Activated CD8-positive, alpha-beta memory T cell treated with anti-CD3 and anti-CD28 coated beads for 1 hour (primary cell): ENCODE data around the gene DPP6.
"Not testable (repeated sequence)": the region's sequence is repeated elsewhere in the genome, so short reads cannot be mapped to it uniquely, and the experiment has no call there.

ENCODE experiments used
- DNase-seq, 2 donors: peaks; one replicate each; pipeline ENCODE4 v3.0.0-alpha.2; 2020; ENCODE audit warnings: low read depth in 1 of 2; ENCODE audit errors: extremely low read depth in 1 of 2

Gene DPP6

DNA sequence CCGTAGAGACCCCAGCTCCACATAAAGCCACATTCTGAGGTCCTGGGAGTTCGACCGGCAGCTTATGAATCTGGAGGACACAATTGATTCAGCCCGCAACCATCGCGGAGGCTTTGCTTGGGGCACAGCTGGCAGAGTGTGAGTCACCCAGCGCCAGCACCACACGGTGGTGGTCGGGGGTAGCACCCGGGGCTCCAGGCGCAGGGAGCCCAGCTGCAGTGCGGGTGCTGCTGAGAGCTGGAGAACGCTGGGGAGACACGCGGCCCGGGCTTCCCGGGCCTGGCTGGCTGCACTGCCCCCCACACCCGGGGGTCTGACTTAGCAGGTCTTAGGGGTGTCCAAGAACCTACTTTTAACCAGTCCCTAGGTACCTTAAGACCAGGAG is 862.8 kb downstream of the DPP6 start:
- no peak for DNase-seq

DNA sequence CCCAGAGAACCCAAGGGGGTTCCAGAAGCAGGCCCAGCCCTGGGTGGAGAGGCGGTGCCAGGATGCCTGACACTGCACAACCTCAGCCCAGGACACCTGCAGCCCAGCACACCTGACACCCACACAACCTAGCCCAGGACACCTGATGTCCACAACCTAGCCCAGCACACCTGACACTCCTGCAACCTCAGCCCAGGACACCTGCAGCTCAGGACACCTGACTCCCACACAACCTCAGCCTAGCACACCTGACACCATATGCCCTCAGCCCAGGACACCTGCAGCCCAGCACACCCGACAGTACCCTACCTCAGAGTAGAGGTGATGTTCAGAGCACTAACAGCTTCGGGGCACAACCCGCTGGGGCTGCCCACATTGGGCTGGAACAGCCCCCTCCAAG is 863.4 kb downstream of the DPP6 start:
- no peak for DNase-seq

DNA sequence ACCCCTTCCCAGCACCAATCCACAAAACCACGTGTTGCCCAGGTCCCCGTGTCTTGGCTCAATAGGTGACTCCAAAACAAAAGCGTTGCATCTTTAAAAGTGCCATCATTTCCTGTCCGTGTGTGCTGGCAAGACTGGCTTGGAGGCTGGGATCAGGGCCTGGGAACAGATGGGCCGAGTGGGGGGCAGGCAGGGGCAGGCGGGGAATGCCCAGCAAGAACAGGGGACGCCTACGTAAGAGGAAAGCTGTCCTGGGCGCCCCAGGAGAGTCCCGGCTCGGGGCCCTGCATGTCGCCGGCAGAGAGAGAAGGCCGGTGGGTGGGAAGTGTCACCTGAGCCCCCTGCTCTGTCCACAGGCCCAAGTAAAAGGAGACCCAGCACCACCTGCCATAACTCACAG is 864.2 kb downstream of the DPP6 start:
- no peak for DNase-seq

DNA sequence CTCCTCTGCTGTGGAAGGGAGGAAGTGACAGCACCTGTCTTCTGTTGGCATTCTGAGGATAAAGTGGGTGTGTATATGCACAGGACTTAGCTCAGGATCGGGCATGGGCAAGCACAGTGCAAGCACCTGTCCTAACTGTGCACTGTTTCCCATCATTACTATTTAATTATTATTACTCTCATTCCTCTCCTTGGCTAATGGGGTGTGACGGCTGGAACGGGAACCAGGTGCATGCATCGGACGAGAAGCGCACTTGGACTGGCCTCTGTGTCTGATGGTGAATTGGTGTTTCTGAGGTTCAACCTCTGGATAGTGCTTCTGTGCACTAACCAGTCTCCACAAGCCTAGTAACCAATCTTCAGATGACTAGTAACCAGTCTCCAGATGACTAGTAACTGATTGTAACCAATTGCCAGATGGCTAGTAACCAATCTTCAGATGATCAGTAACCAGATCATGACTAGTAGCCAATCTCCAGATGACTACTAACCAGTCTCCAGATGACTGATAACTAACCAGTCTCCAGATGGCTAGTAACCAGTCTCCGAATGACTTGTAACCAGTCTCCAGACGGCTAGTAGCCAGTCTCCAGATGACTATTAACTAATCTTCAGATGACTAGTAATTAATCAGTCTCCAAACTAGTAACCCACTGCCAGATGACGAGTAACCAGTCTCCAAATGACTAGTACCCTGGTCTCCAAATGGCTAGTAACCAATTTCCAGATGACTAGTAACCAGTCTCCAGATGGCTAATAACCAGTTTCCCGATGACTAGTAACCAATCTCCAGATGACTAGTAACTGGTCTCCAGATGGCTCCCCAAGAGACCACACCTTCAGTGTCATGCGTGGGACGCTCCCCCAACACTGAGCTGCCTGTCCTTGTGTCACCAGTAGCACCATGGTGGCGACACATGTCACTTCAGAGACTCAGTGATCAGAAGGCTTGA is 864.9 kb downstream of the DPP6 start:
- DNase-seq: no peak

DNA sequence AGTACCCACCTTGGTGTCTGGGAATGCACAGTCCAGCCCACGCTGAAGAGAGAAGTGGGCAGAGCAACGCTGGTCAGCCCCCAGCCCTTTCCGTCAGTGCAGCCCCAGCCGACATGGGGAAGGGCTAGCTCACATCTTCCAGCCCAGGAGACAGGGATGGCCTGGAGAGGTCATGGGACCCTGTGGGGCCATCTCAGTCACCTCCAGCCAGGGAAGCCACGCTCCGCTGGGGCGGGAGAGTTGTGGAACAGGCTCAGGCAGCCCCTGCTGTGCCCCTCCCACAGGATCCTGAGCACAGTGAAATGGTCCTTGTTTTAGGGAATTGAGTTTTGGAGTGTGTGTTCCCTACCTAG is 865.6 kb downstream of the DPP6 start:
- DNase-seq: no peak

DNA sequence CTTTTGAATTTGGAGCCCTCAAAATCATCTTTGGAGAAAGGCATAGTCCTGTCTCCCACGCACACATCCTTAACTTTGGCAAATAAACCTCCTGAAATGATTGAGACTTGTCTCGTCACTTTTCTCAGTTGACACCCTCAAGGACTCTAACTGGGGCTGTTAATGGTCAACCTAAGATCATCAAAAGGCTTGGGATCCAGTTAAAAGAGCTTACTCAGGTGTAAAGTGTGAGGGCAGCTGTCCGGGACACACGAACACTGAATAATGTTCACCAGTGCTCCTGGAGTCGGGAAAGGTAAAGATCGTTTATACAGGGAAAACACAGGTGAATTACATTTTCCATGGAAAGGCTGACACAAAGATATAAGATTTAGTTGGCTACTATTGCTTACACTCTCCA is 866.1 kb downstream of the DPP6 start:
- no peak for DNase-seq

DNA sequence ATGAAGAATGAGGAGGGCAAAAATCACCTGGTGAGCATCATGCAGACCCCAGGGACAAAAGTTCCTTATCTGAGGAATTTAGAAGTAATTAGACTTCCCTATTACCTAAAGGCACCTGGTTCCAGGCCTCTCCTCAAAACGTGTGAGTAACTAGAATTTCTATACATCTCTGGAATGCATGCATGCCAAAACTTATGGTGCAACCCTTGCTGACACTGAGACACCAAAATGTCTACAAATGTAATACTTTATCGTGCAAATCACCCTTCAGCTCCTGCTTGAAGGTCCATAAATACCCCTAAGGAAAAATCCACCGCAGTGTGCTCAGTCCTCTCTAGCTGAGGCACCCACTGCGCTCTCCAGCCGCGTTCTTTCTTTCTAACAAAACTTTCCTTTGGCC is 866.5 kb downstream of the DPP6 start:
- DNase-seq: no peak

DNA sequence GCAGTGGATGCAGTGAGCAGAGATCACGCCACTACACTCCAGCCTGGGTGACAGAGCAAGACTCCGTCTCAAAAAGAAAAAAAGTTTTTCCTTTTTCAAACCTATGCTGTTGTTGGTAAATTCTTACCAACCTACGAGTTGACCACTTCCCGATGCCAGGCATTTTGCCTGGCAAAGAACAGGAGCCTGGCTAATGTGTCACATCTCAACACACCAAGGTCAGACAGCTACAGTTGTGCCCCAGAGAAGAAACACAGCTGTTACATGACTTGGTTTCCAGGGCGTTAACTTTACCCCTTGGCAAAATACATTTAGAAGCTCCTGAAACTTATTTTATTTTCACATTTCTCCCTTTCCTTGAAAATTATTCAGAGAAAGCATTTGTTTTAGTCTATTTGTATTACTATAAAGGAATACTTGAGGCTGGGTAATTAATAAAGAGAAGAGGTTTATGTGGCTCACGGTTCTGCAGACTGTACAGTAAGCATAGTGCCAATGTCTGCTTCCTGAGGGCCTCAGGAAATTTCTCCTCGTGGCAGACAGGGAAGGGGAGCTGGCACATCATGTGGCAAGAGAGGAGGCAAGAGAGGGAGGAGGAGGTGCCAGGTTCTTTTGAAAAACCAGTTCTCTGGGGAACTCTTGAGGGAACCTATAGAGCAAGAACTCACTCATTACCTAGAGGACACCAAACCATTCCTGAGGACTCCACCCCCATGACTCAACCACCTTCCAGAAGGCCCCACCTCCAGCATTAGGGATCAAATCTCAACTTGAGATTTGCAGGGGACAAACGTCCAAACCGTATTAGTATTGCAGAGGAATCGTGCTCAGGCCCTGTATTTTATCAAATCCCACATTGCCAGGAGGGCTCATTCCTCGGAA is 867.4 kb downstream of the DPP6 start:
- no peak for DNase-seq

DNA sequence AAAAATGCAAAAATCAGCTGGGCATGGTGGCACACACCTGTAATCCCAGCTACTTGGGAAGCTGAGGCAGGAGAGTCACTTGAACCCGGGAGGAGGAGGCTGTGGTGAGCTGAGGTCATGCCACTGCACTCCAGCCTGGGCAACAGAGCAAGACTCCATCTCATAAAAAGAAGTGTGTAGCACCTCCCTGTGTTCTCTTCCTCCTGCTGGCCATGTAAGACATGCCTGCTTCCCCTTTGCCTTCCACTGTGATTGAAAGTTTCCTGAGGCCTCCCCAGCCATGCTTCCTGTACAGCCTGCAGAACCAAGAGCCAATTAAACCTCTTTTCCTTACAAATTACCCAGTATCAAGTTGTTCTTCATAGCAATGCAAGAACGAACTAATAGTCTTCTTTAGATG is 870.3 kb downstream of the DPP6 start:
- DNase-seq: not testable (repeated sequence)

DNA sequence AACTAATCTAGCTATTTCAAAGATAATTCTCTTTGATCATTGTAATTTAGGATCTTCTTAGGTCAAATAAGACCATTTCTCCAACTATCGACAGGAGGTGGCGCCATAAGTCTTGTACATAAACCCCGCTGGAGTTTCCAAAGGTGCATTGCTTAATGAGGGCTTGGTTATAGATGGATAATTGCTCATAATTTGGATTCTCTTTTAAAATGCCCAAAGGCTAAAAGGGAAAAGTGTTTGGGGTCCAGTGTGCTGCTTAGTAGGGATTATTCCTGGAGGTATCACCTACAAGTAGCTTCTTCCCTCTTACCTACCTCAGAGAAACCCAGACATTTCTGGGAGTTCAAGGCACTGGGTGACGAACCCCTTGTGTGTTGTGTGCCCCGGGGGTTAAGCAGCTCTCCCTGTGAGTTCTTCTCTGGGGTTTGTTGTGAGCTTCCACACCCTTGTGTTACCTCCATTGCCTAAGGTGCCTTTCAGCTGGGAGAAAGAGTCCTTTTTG is 875.5 kb downstream of the DPP6 start:
- DNase-seq: peak; percentile 49 to 60

DNA sequence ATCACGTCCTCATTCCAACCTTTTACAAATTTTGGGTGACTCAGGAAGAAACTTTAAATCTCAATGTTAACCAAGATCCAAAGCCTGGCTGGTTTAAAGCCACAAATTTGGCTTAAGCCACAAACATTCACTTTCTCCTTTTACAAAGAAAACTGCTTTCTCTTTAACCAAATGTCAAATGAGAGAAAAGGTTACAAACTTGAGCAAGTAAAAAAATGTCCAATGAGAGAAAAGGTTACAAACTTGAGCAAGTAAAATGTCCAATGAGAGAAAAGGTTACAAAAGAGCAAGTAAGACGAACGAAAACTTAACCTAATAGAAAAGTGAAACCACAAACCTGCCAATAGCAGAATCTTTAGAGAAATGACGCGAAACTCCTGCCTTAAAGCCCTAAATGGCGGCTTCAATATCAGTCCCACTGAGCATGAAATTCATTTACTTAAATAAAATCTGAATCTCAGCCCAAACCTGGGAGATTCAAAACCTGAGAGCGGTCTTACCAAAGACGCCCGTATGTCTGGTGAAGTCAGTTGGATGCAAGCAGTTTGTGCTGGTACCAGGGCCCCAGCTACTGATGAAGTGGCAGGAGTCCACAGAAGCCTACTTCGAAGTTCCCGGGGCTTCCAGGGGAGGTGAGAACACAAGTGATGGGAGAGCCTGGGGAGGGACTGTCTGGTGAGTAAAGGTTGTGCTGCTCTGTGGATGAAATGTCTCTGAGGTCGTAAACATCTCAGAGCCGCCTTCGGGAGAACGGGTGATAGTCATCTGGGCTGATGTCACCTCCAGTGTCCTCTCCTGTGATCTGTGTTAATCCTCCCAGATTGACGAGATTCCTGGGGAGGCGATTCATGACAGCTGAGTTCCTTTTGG is 876.2 kb downstream of the DPP6 start:
- peak in 1 of 2 donors; percentile 11 for DNase-seq

DNA sequence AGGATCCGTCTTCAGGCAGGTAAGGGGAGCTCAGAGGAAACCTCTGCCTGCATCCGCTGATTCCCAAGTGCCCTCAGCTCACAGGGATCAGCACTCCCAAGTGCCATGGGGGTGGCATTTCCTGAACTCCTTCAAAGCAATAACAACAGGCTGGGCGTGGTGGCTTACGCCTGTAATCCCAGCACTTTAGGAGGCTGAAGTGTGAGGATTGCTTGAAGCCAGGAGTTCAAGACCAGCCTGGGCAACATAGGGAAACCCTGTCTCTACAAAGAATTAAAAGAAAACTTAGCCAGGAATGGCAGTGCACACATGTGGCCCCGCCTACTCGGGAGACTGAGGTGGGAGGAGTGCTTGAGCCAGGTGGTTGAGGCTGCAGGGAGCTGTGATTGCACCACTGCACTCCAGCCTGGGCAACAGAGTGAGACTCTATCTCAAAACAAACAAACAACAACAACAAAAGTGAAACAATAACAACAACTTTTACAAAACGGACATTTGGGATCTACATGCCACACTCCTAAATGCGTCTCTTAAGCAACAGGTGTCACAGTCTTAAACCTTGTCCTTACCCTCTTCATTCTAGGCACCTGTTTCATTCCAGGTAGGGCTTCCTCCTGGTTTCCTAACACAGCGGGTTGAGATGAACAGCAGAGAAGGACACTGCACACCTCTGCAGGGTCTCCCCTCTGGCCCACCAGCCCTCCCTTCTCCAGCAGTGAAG is 877.0 kb downstream of the DPP6 start:
- DNase-seq: no peak

DNA sequence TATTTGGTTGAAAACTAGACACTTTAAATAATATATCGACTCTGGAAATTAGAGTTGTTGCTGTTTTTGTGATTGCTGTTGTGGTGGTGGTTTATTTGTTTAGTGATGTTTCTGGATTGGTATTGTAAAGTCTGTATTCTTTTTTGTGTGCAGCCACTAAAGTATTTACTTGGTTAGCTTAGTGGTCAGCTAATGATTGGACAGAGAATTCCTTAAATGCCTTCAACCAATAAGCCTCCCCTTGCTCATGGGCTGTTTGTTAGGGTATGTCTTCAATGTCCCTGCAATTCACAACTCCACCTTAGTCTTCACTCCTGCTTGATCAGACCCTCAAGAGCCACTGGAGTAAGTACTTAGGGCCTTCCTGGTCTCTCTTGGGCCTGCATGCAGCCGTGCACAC is 879.7 kb downstream of the DPP6 start:
- DNase-seq: no peak

DNA sequence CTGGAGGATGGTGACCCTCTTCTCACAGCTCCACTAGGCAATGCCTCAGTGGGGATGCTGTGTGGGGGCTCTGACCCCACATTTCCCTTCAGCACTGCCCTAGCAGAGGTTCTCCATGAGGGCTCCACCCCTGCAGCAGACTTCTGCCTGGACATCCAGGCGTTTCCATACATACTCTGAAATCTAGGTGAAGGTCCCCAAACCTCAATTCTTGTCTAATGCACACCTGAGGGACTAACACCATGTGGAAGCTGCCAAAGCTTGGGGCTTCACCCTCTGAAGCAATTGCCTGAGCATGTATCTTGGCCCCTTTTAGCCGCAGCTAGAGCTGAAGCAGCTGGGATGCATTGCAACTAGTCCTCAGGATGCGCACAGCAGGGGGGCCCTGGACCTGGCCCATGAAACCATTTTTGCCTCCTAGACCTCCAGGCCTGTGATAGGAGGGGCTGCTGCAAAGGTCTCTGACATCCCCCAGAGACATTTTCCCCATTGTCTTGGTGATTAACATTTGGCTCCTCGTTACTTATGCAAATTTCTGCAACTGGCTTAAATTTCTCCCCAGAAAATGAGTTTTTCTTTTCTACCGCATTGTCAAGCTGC is 882.3 kb downstream of the DPP6 start:
- DNase-seq: not testable (repeated sequence)

DNA sequence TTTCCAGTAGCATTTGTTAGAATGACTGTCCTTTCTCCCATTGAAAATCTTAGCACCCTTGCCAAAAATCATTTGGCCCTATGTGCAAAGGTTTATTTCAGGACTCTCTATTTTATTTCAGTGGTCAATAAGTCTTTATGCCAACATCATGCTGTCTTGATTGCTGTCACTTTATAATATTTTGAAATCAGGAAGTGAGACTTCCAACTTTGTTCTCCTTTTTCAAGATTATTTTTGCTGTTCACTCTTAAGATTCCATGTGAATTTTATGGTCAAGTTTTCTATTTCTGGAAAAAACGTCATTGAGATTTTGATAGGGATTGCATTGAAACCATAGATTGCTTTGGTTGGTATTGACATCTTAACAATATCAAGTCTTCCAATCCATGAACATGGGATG is 885.6 kb downstream of the DPP6 start:
- DNase-seq: no peak

DNA sequence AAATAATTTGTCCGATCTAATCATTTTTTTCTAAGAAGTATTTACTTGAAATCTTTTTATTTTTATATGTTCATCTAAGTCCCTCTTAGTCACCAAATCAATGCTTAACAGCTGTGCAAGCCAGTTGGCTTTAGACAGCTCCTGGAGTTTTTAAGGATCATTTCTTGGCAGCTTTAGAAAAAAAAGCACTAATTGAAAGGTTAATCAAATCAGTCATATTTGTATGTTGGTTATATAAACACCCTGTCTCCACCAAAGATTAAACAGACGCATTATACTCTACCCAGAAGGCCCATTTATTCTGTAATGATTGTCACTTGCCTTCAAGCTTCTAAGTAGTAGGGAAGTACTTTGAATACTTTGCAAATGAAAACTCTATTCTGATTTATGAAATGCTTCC is 890.5 kb downstream of the DPP6 start:
- DNase-seq: no peak
